ENCODE results near the gene TNFAIP8L1. TPM values are rescaled to one million over a fixed set of nuclear protein-coding genes. Genes with fewer than 3 reads are reported as not detected.
"Not testable (repeated sequence)": the region's sequence is repeated elsewhere in the genome, so short reads cannot be mapped to it uniquely, and the experiment has no call there.

TNFAIP8L1 gene
- total RNA-seq = 10 to 100 TPM in 1 of 2 donors, 1 to 10 TPM in 1; 8.3 to 10.3 TPM

DNA sequence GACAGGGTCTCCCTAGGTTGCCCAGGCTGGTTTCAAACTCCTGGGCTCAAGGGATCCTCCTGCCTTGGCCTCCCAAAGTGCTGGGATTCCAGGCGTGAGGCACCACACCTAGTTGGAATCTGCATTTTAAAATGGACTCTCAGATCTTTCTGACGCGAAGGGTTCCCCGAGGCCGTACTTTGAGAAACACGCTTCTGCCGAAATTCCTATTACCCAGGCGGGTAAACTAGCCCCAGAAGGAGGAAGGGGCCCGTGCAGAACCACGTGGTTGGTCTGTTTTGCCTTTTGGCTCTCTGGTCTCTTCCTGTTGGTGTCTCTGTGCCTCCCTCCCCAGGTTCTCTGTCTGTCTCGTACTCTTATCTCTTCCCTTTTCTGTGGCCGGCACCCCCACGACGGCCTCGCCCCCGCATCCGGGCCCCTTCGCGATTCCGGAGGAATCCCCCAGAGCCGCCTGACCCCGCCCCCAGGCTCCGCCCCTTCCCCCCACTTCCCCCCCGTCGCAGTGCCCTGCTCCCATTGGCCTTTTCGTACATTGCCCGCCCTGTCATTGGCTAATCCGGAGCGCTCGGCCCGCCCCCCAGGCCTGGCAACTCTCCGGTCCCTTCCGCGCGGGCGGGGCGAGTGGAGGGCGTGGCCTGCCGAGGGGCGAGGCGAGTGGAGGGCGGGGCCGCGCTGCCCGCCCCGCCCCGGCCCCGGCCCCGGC lies at the start of gene TNFAIP8L1:
Gene TNFAIP8L1, plus strand, starts transcription at position 689 of the 703 bp plus-strand sequence. CDS start 12,354 bp downstream, outside the sequence.
- H3K27me3 Mint-ChIP-seq = no peaks in the 10 kb centered on the region
- H3K27ac Mint-ChIP-seq = peak within 1 kb of the TSS; percentile 95 to 99
- no peaks in the 10 kb centered on the region for H3K9me3 Mint-ChIP-seq

GRCh38 chr19:4589579-4590410 lies 49.5 kb upstream of the TNFAIP8L1 start:
- Mint-ChIP-seq H3K9me3 (no peaks in the 10 kb centered on the region), H3K27ac (no peak overlapping the region), H3K36me3 (peaks cover 6% of the 10 kb centered on the region), H3K4me3 (no peak overlapping the region), H3K27me3 (peaks cover 15 to 18% of the 10 kb centered on the region in 2 donors), H3K4me1 (ENCODE audit: low read depth in 2 of 2) (no peaks in the 10 kb centered on the region)
- ATAC-seq (no peak), DNase-seq (ENCODE audit: low spot score) (no peak)

More for the DNA sequence above, at the start of gene TNFAIP8L1:
- peak within 1 kb of the TSS; percentile 99 for H3K4me3 Mint-ChIP-seq
- H3K36me3 Mint-ChIP-seq = no peaks in the 10 kb centered on the region
- peaks cover 19% of the 10 kb centered on the region in 2 donors for H3K4me1 Mint-ChIP-seq (ENCODE audit: low read depth in 2 of 2)
- ATAC-seq (peak; percentile 97 to 98), DNase-seq (ENCODE audit: low spot score) (peak; percentile 99)

DNA sequence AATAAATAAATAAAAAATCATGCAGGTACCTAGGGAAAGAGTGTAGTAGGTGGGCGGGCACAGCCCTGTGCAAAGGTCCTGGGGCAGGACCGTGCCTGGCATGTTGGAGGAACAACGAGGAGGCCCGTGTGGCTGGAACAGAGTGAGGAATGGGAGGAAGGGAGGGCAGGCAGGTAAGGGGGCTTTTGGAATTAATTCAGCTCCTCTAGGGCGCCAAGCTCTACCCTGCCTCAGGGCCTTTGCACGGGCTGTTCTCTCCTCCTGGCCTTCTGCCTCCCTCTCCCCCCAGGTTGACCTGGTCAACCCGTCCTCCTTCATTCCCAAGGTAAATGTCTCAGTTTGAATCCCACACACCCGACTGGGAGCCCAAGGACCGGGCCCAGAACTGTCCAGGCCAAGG lies 48.8 kb upstream of the TNFAIP8L1 start:
- no peaks in the 10 kb centered on the region for H3K4me1 Mint-ChIP-seq (ENCODE audit: low read depth in 2 of 2)
- H3K9me3 Mint-ChIP-seq = no peaks in the 10 kb centered on the region
- H3K27ac Mint-ChIP-seq = no peak overlapping the region
- peaks cover 6% of the 10 kb centered on the region for H3K36me3 Mint-ChIP-seq
- ATAC-seq = no peak
- H3K27me3 Mint-ChIP-seq = peaks cover 15 to 16% of the 10 kb centered on the region in 2 donors
- no peak for DNase-seq (ENCODE audit: low spot score)
- no peak overlapping the region for H3K4me3 Mint-ChIP-seq

GRCh38 chr19:4591320-4591719 lies 48.0 kb upstream of the TNFAIP8L1 start:
- no peaks in the 10 kb centered on the region for H3K4me1 Mint-ChIP-seq (ENCODE audit: low read depth in 2 of 2)
- ATAC-seq (no peak), DNase-seq (ENCODE audit: low spot score) (no peak)
- H3K4me3 Mint-ChIP-seq = no peak overlapping the region
- H3K27me3 Mint-ChIP-seq = peaks cover 8 to 10% of the 10 kb centered on the region in 2 donors
- H3K27ac Mint-ChIP-seq = no peak overlapping the region
- H3K36me3 Mint-ChIP-seq = no peaks in the 10 kb centered on the region
- H3K9me3 Mint-ChIP-seq = no peaks in the 10 kb centered on the region

- DNase-seq (ENCODE audit: low spot score) (no peak), ATAC-seq (no peak)
- Mint-ChIP-seq H3K27ac (no peak overlapping the region), H3K9me3 (no peaks in the 10 kb centered on the region), H3K4me1 (ENCODE audit: low read depth in 2 of 2) (peaks cover 4% of the 10 kb centered on the region in 2 donors), H3K27me3 (peaks cover 8 to 16% of the 10 kb centered on the region in 2 donors), H3K36me3 (no peaks in the 10 kb centered on the region), H3K4me3 (no peak overlapping the region)
Measured at GRCh38 chr19:4592445-4592844, 46.9 kb upstream of the TNFAIP8L1 start.

DNA sequence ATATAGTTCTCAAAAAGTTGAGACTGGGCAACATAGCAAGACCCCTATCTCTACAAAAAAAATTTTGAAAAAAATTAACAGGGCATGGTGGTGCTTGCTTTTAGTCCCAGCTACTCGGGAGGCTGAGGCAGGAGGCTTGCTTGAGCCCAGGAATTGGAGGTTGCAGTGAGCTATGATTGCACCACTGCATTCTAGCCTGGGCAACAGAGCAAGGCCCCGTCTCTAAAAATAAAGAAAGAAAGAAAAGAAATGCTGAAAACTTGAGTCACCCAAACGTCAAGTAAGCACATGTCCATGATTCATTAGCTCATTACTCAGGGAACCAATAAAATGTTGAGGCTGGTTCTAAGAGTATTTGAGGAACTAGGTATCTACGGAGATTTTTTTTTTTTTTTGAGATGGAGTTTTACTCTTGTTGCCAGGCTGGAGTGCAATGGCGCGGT lies 45.9 kb upstream of the TNFAIP8L1 start:
- no peaks in the 10 kb centered on the region for H3K36me3 Mint-ChIP-seq
- H3K27me3 Mint-ChIP-seq = peaks cover 8 to 16% of the 10 kb centered on the region in 2 donors
- no peaks in the 10 kb centered on the region for H3K9me3 Mint-ChIP-seq
- H3K4me1 Mint-ChIP-seq (ENCODE audit: low read depth in 2 of 2) = peaks cover 5 to 7% of the 10 kb centered on the region in 2 donors
- H3K4me3 Mint-ChIP-seq = no peak overlapping the region
- DNase-seq (ENCODE audit: low spot score) = no peak
- no peak for ATAC-seq
- no peak overlapping the region for H3K27ac Mint-ChIP-seq

DNA sequence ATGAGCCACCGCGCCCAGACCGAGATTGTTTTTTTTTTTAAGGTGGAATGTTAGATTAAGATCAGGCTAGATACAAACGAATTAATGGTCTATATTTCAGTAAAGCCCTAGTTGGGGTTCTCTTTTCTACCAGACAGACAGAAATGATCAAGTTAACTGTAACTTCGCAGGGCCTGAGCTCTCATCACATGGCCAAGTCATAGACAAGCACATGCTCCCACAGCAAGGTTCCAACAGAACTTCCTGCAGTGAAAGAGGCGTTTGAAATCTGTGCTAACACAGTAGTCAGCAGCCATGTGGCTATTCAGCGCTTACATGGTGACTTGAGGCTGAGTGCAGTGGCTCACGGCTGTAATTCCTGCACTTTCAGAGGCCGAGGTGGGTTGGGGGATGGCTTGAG lies 45.1 kb upstream of the TNFAIP8L1 start:
- DNase-seq (ENCODE audit: low spot score) (no peak), ATAC-seq (no peak)
- Mint-ChIP-seq H3K27ac (no peak overlapping the region), H3K36me3 (no peaks in the 10 kb centered on the region), H3K9me3 (no peaks in the 10 kb centered on the region), H3K27me3 (peaks cover 8 to 18% of the 10 kb centered on the region in 2 donors), H3K4me3 (no peak overlapping the region), H3K4me1 (ENCODE audit: low read depth in 2 of 2) (peaks cover 8% of the 10 kb centered on the region in 2 donors)

DNA sequence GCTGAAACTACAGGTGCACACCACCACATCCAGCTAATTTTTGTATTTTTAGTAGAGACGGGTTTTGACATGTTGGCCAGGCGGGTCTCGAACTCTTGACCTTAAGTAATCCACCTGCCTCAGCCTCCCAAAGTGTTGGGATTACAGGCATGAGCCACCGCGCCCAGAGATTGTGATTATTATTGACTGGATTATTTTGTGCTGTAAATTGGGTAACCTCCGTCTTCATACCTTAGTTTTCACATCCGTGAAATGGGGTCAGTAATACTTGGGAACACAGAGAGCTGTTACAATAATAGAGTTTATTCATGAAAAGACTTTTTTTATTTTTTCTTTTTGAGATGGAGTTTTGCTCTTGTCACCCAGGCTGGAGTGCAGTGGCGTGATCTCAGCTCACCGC lies 44.2 kb upstream of the TNFAIP8L1 start:
- not testable (repeated sequence) for H3K4me3 Mint-ChIP-seq; H3K9me3 Mint-ChIP-seq; H3K27ac Mint-ChIP-seq; H3K4me1 Mint-ChIP-seq (ENCODE audit: low read depth in 2 of 2); H3K36me3 Mint-ChIP-seq; DNase-seq (ENCODE audit: low spot score); ATAC-seq
- peaks cover 8 to 18% of the 10 kb centered on the region in 2 donors for H3K27me3 Mint-ChIP-seq

DNA sequence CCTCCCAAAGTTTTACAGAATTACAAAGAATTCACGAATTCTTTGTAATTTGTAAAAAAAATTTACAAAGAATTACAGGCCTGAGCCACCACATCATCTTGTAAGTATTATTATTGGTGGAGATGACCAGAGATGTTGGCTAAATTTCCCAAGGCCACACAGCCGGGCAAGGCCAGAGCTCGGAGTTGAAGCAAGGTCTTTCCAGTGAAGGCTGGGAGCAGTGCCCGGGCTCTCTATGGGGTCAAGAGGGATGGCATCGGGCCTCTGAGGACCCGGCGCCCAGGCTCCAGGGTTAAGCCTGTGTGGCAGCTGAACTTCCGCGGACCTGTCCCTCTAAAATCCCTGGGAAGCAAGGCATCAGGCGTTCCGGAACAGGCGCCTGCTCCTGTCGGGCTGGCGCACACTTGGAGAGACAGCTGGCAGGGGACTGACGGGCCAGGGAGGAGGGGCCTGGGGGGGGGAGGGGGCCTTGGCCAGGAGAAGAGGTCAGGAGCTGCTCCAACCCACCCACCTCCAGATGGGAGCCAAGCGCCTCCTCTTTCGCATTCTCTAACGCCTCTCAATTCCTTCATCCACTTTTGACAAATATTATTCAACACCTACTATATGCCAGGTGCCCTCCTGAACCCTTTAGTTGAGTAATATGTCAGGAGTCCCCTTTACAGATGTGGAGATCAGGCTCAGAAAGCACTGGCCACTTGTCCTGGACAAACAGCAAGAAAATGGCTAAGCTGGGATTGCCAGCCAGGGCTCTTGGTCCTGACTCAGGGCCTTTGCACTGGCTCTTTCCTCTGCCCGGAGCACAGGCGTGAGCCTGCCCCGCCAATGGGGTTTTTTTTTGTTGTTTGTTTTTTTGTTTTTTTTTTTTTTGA lies 43.0 kb upstream of the TNFAIP8L1 start:
- DNase-seq (ENCODE audit: low spot score) = no peak
- peaks cover 6 to 15% of the 10 kb centered on the region in 2 donors for H3K27me3 Mint-ChIP-seq
- peaks cover 8 to 10% of the 10 kb centered on the region in 2 donors for H3K4me1 Mint-ChIP-seq (ENCODE audit: low read depth in 2 of 2)
- H3K27ac Mint-ChIP-seq = no peak overlapping the region
- H3K9me3 Mint-ChIP-seq = no peaks in the 10 kb centered on the region
- ATAC-seq = no peak
- no peaks in the 10 kb centered on the region for H3K36me3 Mint-ChIP-seq
- H3K4me3 Mint-ChIP-seq = no peak overlapping the region

- Mint-ChIP-seq H3K36me3 (no peaks in the 10 kb centered on the region), H3K27ac (no peak overlapping the region), H3K27me3 (peaks cover 0 to 12% of the 10 kb centered on the region in 2 donors), H3K9me3 (no peaks in the 10 kb centered on the region), H3K4me1 (ENCODE audit: low read depth in 2 of 2) (peaks cover 8 to 10% of the 10 kb centered on the region in 2 donors), H3K4me3 (peak overlapping the region; percentile 41)
- ATAC-seq (peak; percentile 24 to 60), DNase-seq (ENCODE audit: low spot score) (no peak)
Measured at GRCh38 chr19:4597278-4597974, 41.9 kb upstream of the TNFAIP8L1 start.

- H3K4me3 Mint-ChIP-seq = no peak overlapping the region
- DNase-seq (ENCODE audit: low spot score) (no peak), ATAC-seq (peak; percentile 57 to 77)
- H3K27ac Mint-ChIP-seq = no peak overlapping the region
- H3K4me1 Mint-ChIP-seq (ENCODE audit: low read depth in 2 of 2) = peaks cover 8 to 10% of the 10 kb centered on the region in 2 donors
- peaks cover 0 to 9% of the 10 kb centered on the region in 2 donors for H3K27me3 Mint-ChIP-seq
- no peaks in the 10 kb centered on the region for H3K36me3 Mint-ChIP-seq
- no peaks in the 10 kb centered on the region for H3K9me3 Mint-ChIP-seq
Measured at GRCh38 chr19:4597975-4598671, 41.2 kb upstream of the TNFAIP8L1 start.

GRCh38 chr19:4598712-4599111 lies 40.6 kb upstream of the TNFAIP8L1 start:
- Mint-ChIP-seq H3K36me3 (no peaks in the 10 kb centered on the region), H3K27me3 (peaks cover 0 to 9% of the 10 kb centered on the region in 2 donors), H3K4me1 (ENCODE audit: low read depth in 2 of 2) (peaks cover 8 to 10% of the 10 kb centered on the region in 2 donors), H3K27ac (no peak overlapping the region), H3K4me3 (no peak overlapping the region), H3K9me3 (no peaks in the 10 kb centered on the region)
- DNase-seq (ENCODE audit: low spot score) (no peak), ATAC-seq (no peak)
